BLaER1 treated with 17β-estradiol and CSF1 and Interleukin-3, amounts not matched to agents 10 nM and 100 nM (cell line): ENCODE data around the gene GATAD2B.
"Not testable (repeated sequence)": the region's sequence is repeated elsewhere in the genome, so short reads cannot be mapped to it uniquely, and the experiment has no call there.

Experiments
- H3K27ac ChIP-seq, 11 experiments: shearing (Covaris generic); formaldehyde crosslinking; 2 replicates each; pipeline ENCODE4 v1.8.1; 2022
- H3K27me3 ChIP-seq, 11 experiments: shearing (Covaris generic); formaldehyde crosslinking; 2 replicates each; pipeline ENCODE4 v1.8.1; 2022
- H3K36me3 ChIP-seq, 11 experiments: shearing (Covaris generic); formaldehyde crosslinking; 2 replicates each; pipeline ENCODE4 v1.8.1; 2022
- H3K4me1 ChIP-seq, 10 experiments: shearing (Covaris generic); formaldehyde crosslinking; 2 replicates each; pipeline ENCODE4 v1.8.1; 2022
- H3K4me2 ChIP-seq, 11 experiments: shearing (Covaris generic); formaldehyde crosslinking; 2 replicates each; pipeline ENCODE4 v1.8.1; 2022
- H3K4me3 ChIP-seq, 10 experiments: shearing (Covaris generic); formaldehyde crosslinking; 2 replicates each; pipeline ENCODE4 v1.8.1; 2022
- H3K9ac ChIP-seq, 11 experiments: shearing (Covaris generic); formaldehyde crosslinking; 2 replicates each; pipeline ENCODE4 v1.8.1; 2022
- H3K9me3 ChIP-seq, 11 experiments: shearing (Covaris generic); formaldehyde crosslinking; replicated peaks in 1 of 11; 2 replicates each; pipeline ENCODE4 v1.8.1; 2022
- H4K20me1 ChIP-seq, 11 experiments: shearing (Covaris generic); formaldehyde crosslinking; 2 replicates each; pipeline ENCODE4 v1.8.1; 2022
- Cebpa-rat ChIP-seq, 11 experiments: shearing (Covaris generic); IDR thresholded peaks; 2 replicates each; pipeline ENCODE4 v1.8.1; 2022

Gene GATAD2B

GRCh38 chr1:153921080-153921802, 1.5 kb downstream of the GATAD2B start:
- peak overlapping the region; percentile 61 to 87 (median 82) for H3K4me3 ChIP-seq
- H3K4me2 ChIP-seq: peak overlapping the region; percentile 80 to 99 (median 94)
- H3K36me3 ChIP-seq: peaks cover 10 to 35% (median 24%) of the 10 kb centered on the region in 11 experiments; a peak in 20 of 22 replicates
- H3K4me1 ChIP-seq: peaks cover 38 to 54% (median 41%) of the 10 kb centered on the region in 10 experiments
- no peaks in the 10 kb centered on the region for H3K27me3 ChIP-seq
- H3K9me3 ChIP-seq: no peaks in the 10 kb centered on the region
- TF ChIP-seq Cebpa-rat (IDR thresholded peaks at IDR 0.05): no peak
- H4K20me1 ChIP-seq: peaks cover 49 to 59% (median 56%) of the 10 kb centered on the region in 11 experiments
- H3K9ac ChIP-seq: peak overlapping the region; percentile 81 to 94 (median 92)
- peak overlapping the region; percentile 12 to 94 (median 90); a peak in 21 of 22 replicates for H3K27ac ChIP-seq

- Histone ChIP-seq H3K4me3 (peak overlapping the region; percentile 61 to 87 (median 82); a peak in 19 of 20 replicates), H3K27me3 (no peaks in the 10 kb centered on the region), H3K36me3 (peaks cover 21 to 46% (median 35%) of the 10 kb centered on the region in 11 experiments), H3K4me2 (peak overlapping the region; percentile 80 to 99 (median 94)), H3K27ac (peak overlapping the region in 10 of 11 experiments; percentile 27 to 94 (median 90); a peak in 20 of 22 replicates), H3K4me1 (peaks cover 38 to 54% (median 40%) of the 10 kb centered on the region in 10 experiments), H4K20me1 (peaks cover 60 to 69% (median 67%) of the 10 kb centered on the region in 11 experiments), H3K9ac (peak overlapping the region; percentile 57 to 94 (median 92); a peak in 20 of 22 replicates), H3K9me3 (no peaks in the 10 kb centered on the region)
- TF ChIP-seq Cebpa-rat (IDR thresholded peaks at IDR 0.05): no peak
These were observed 2.6 kb downstream of the GATAD2B start for GRCh38 chr1:153919876-153920852.

- Histone ChIP-seq H4K20me1 (peaks cover 93 to 100% (median 100%) of the 10 kb centered on the region in 11 experiments), H3K9ac (no peak overlapping the region), H3K9me3 (peaks cover 0 to 3% (median 0%) of the 10 kb centered on the region in 11 experiments; a peak in 1 of 22 replicates), H3K36me3 (peaks cover 31 to 84% (median 55%) of the 10 kb centered on the region in 11 experiments), H3K27me3 (no peaks in the 10 kb centered on the region), H3K4me1 (peaks cover 24 to 42% (median 31%) of the 10 kb centered on the region in 10 experiments), H3K4me2 (no peak overlapping the region), H3K27ac (no peak overlapping the region), H3K4me3 (no peak overlapping the region)
- TF ChIP-seq Cebpa-rat (IDR thresholded peaks at IDR 0.05): no peak
These were observed 6.5 kb downstream of the GATAD2B start for GRCh38 chr1:153916297-153916696.

GRCh38 chr1:153912349-153912748, 10.4 kb downstream of the GATAD2B start:
- Histone ChIP-seq H3K27ac (no peak overlapping the region), H3K4me3 (no peak overlapping the region), H3K4me2 (no peak overlapping the region), H3K27me3 (no peaks in the 10 kb centered on the region), H3K4me1 (peaks cover 0 to 14% (median 3%) of the 10 kb centered on the region in 10 experiments; a peak in 4 of 20 replicates), H4K20me1 (peaks cover 86 to 100% (median 100%) of the 10 kb centered on the region in 11 experiments; a peak in 21 of 22 replicates), H3K9me3 (peaks cover 0 to 9% (median 0%) of the 10 kb centered on the region in 11 experiments; a peak in 3 of 22 replicates), H3K9ac (no peak overlapping the region), H3K36me3 (peaks cover 39 to 95% (median 62%) of the 10 kb centered on the region in 11 experiments)
- TF ChIP-seq Cebpa-rat (IDR thresholded peaks at IDR 0.05): no peak

- H3K9ac ChIP-seq, H3K9me3 ChIP-seq, H3K27me3 ChIP-seq, H3K27ac ChIP-seq, H3K4me2 ChIP-seq, H3K4me3 ChIP-seq: not testable (repeated sequence)
- Histone ChIP-seq H3K4me1 (peaks cover 0 to 14% (median 7%) of the 10 kb centered on the region in 10 experiments; a peak in 13 of 20 replicates), H3K36me3 (peaks cover 36 to 89% (median 62%) of the 10 kb centered on the region in 11 experiments), H4K20me1 (peaks cover 83 to 100% (median 99%) of the 10 kb centered on the region in 11 experiments)
These were observed 12.2 kb downstream of the GATAD2B start for GRCh38 chr1:153910560-153910959.

- H3K9me3 ChIP-seq: peaks cover 0 to 19% (median 11%) of the 10 kb centered on the region in 11 experiments; a peak in 16 of 22 replicates
- peaks cover 31 to 87% (median 65%) of the 10 kb centered on the region in 11 experiments for H3K36me3 ChIP-seq
- no peak for TF ChIP-seq Cebpa-rat (IDR thresholded peaks at IDR 0.05)
- H3K4me3 ChIP-seq: no peak overlapping the region
- no peaks in the 10 kb centered on the region for H3K27me3 ChIP-seq
- peaks cover 79 to 100% (median 99%) of the 10 kb centered on the region in 11 experiments for H4K20me1 ChIP-seq
- no peak overlapping the region for H3K4me2 ChIP-seq
- H3K9ac ChIP-seq: no peak overlapping the region
- H3K27ac ChIP-seq: no peak overlapping the region
- peaks cover 0 to 27% (median 7%) of the 10 kb centered on the region in 10 experiments; a peak in 14 of 20 replicates for H3K4me1 ChIP-seq
These were observed 14.7 kb downstream of the GATAD2B start for GRCh38 chr1:153908071-153908470.

GRCh38 chr1:153907134-153907533, 15.6 kb downstream of the GATAD2B start:
- H3K4me3 ChIP-seq: no peak overlapping the region
- no peak for TF ChIP-seq Cebpa-rat (IDR thresholded peaks at IDR 0.05)
- H4K20me1 ChIP-seq: peaks cover 76 to 100% (median 99%) of the 10 kb centered on the region in 11 experiments
- H3K27ac ChIP-seq: no peak overlapping the region
- H3K27me3 ChIP-seq: no peaks in the 10 kb centered on the region
- no peak overlapping the region for H3K9ac ChIP-seq
- H3K9me3 ChIP-seq: peaks cover 0 to 27% (median 15%) of the 10 kb centered on the region in 11 experiments; a peak in 16 of 22 replicates
- H3K36me3 ChIP-seq: peaks cover 31 to 87% (median 67%) of the 10 kb centered on the region in 11 experiments
- H3K4me1 ChIP-seq: peaks cover 0 to 25% (median 7%) of the 10 kb centered on the region in 10 experiments; a peak in 14 of 20 replicates
- no peak overlapping the region for H3K4me2 ChIP-seq

- Histone ChIP-seq H3K9ac (0 out of 22 replicates have a peak overlapping the region, but pooled peaks of 1 of the 11 experiments have one; percentile 24), H3K36me3 (peaks cover 31 to 87% (median 70%) of the 10 kb centered on the region in 11 experiments), H3K27ac (peak overlapping the region in 1 of 11 experiments; percentile 48; a peak in 1 of 22 replicates), H3K4me1 (peaks cover 0 to 27% (median 8%) of the 10 kb centered on the region in 10 experiments; a peak in 14 of 20 replicates), H3K4me3 (no peak overlapping the region), H3K9me3 (peaks cover 0 to 27% (median 15%) of the 10 kb centered on the region in 11 experiments; a peak in 16 of 22 replicates), H3K4me2 (peak overlapping the region in 2 of 11 experiments; percentile 16 to 24; a peak in 1 of 22 replicates), H4K20me1 (peaks cover 70 to 100% (median 99%) of the 10 kb centered on the region in 11 experiments), H3K27me3 (no peaks in the 10 kb centered on the region)
- no peak for TF ChIP-seq Cebpa-rat (IDR thresholded peaks at IDR 0.05)
These were observed 16.4 kb downstream of the GATAD2B start for GRCh38 chr1:153906396-153906795.

- peak overlapping the region in 3 of 11 experiments; percentile 16 to 24 (median 22); a peak in 3 of 22 replicates for H3K4me2 ChIP-seq
- H3K9me3 ChIP-seq: peaks cover 0 to 27% (median 15%) of the 10 kb centered on the region in 11 experiments; a peak in 16 of 22 replicates
- H4K20me1 ChIP-seq: peaks cover 65 to 100% (median 99%) of the 10 kb centered on the region in 11 experiments
- not testable (repeated sequence) for H3K27me3 ChIP-seq, H3K4me3 ChIP-seq, H3K9ac ChIP-seq
- H3K27ac ChIP-seq: peak overlapping the region in 1 of 11 experiments; percentile 48; a peak in 1 of 22 replicates
- peaks cover 0 to 32% (median 9%) of the 10 kb centered on the region in 10 experiments; a peak in 14 of 20 replicates for H3K4me1 ChIP-seq
- H3K36me3 ChIP-seq: peaks cover 31 to 87% (median 75%) of the 10 kb centered on the region in 11 experiments
These were observed 16.9 kb downstream of the GATAD2B start for GRCh38 chr1:153905908-153906307.
